ENCODE measurements around the gene RAB31.

DNA sequence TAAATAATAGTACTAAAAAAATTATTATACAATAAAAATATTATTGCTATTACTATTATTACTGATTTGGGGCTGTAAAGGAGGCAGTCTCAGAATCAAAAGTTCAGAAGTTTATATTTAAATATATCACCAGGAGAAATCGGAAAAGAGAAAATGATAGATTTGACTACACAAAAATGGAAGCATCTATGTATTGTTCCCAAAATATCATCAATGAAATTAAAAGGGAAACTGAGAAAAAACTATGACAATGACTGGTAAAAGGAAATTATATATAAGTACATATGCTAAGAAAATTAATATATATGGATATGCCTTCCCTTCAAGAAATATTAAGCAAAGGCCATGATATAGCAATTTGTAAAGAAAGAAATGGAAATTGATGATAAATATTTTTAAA, 170.0 kb downstream of the RAB31 start:
- TF ChIP-seq, protein P1, sequence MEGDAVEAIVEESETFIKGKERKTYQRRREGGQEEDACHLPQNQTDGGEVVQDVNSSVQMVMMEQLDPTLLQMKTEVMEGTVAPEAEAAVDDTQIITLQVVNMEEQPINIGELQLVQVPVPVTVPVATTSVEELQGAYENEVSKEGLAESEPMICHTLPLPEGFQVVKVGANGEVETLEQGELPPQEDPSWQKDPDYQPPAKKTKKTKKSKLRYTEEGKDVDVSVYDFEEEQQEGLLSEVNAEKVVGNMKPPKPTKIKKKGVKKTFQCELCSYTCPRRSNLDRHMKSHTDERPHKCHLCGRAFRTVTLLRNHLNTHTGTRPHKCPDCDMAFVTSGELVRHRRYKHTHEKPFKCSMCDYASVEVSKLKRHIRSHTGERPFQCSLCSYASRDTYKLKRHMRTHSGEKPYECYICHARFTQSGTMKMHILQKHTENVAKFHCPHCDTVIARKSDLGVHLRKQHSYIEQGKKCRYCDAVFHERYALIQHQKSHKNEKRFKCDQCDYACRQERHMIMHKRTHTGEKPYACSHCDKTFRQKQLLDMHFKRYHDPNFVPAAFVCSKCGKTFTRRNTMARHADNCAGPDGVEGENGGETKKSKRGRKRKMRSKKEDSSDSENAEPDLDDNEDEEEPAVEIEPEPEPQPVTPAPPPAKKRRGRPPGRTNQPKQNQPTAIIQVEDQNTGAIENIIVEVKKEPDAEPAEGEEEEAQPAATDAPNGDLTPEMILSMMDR (IDR thresholded peaks at IDR 0.05) = no peak
- no peak for TF ChIP-seq POLR2A (IDR thresholded peaks at IDR 0.05)

Data from testis (tissue), 2 donors.